B cell (primary cell): Measurements from ENCODE around the gene SH3GLB2.

Experiments used
- EZH2 ChIP-seq: IDR thresholded peaks from 2 replicates; pipeline ENCODE4 v1.6.1; 2012; ENCODE audit warnings: borderline replicate concordance, low read depth, mild to moderate bottlenecking, moderate library complexity, low read length; ENCODE audit not compliant: insufficient read depth, poor library complexity, severe bottlenecking
- TF ChIP-seq, protein P1 (sequence below): fragments of 200-600 bp; IDR thresholded peaks from one replicate; pipeline ENCODE4 v1.8.0; 2022; ENCODE audit warnings: antibody characterized with exemption, mild to moderate bottlenecking

DNA sequence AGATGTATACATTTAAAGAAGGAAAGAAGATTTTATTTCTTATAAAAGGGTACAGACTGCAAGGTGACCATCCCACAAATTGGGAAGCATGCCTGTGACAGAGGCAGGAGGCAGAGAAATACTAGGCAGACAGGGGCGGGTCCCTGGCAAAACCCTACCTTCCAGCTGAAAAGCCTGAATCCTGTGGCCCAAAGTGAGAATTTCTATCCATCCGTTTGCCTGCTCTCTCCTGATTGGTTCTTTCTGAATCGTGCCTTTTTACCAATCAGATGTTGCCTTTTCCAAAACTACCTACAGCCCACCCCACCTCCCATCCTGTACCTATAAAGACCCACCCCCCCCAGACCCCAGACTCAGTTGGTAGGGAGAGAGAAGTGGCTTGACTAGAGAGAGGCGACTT, 3.4 kb upstream of the SH3GLB2 start:
- TF ChIP-seq, protein P1, sequence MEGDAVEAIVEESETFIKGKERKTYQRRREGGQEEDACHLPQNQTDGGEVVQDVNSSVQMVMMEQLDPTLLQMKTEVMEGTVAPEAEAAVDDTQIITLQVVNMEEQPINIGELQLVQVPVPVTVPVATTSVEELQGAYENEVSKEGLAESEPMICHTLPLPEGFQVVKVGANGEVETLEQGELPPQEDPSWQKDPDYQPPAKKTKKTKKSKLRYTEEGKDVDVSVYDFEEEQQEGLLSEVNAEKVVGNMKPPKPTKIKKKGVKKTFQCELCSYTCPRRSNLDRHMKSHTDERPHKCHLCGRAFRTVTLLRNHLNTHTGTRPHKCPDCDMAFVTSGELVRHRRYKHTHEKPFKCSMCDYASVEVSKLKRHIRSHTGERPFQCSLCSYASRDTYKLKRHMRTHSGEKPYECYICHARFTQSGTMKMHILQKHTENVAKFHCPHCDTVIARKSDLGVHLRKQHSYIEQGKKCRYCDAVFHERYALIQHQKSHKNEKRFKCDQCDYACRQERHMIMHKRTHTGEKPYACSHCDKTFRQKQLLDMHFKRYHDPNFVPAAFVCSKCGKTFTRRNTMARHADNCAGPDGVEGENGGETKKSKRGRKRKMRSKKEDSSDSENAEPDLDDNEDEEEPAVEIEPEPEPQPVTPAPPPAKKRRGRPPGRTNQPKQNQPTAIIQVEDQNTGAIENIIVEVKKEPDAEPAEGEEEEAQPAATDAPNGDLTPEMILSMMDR: no peak
- TF ChIP-seq EZH2: no peak
